NCI-H1105 (cell line): Measurements from ENCODE around the gene NSDHL.
"Not testable (repeated sequence)": the region's sequence is repeated elsewhere in the genome, so short reads cannot be mapped to it uniquely, and the experiment has no call there.

ENCODE experiments used
- DNase-seq: peaks from one replicate; lab custom pipeline; 2025; lab: John Stamatoyannopoulos, UW

NSDHL gene

DNA sequence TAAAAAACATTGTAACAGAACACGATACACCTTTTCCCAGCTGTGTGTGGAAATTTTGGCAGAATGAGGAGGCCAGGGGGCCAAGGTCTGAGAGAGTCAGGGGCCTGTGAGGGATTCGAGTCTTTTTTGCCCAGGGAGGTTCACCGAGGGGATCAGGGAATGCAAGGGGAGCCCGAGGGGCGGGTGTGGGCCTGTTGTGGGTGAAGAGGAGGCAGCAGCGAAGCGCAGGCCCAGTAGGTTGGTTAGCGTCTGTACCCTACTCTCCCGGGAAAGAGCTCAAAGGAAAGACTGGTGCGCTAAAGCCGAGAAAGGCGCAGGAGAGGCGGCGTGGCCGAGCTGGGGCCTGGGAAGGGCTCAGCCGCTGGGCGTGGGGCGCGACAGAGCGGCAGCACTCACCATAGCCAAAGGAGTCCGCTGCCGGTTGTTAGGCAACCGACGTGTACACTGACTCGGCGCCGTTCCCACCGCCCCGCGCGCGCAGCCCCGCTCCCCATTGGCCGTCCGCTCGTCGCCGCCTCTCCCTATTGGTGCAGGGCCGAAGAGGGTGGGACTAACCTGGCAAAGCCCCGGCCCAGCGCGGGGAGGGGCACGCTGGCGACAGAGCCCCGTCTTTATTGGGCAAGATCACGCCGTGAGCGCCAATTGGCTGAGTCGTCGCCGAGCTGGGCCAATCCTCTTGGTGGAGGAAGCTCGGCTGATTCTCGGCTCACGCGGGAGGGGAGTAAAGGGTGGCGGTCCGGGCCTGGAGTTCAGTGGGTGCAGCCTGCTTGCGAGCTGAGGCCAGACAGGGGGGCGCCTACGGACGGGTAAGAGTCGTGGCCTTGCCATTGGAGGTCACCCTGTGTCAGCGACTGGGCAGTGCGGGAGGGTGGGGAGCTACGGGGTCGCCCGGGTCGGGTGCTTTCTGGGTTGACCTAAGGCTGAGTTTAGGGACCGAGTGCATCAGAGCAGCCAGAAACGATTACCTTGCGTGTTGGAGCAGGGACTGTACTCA is at the start of gene NSDHL, which contains the start of gene CETN2:
NSDHL (plus strand) TSS at position 752 of the 994 bp plus-strand sequence. CDS start 15,262 bp downstream, outside the sequence.
CETN2 (minus strand) TSS at position 446 of the 994 bp plus-strand sequence; CDS start at position 399, 47 bp downstream.
- peak; percentile 99 for DNase-seq

DNA sequence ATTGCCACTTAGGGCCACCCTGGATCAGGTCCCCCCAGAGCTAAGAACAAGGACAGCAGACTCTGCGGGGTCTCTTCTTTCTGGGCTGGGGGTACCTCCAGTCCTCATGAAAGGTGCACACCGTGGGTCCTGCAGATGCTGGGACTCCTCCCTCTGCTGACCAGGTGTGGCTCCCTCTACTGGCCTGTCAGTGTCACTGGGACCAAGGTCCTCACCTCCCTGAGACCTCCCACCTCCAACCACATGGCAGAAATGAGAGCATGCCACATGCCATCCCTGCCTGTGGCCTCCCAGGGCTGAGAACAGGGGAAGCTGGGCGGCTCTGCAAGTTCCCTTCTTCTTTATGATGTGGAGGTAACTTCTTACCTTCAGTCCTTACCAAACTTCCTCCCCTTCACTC is 43.8 kb upstream of the NSDHL start:
- not testable (repeated sequence) for DNase-seq

DNA sequence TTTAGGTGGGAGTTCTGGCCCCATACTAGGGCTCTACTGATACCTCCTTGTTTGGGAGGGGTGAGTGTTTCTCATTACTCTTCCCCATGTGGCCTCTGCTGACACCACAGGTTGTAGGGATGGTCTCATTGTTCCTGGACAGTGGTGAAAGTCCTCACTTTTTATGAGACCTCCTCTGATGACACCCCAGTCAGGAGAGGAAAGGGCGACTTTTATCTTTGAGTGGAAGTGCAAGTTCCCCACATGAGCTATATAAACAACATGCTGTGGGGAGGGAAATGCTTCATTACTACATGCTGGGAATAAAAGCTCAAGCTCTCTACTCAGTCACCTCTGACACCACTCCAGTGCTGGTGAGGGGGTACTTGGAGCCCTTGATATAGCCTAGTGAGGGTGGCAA is 31.9 kb upstream of the NSDHL start:
- DNase-seq, result no peak

DNA sequence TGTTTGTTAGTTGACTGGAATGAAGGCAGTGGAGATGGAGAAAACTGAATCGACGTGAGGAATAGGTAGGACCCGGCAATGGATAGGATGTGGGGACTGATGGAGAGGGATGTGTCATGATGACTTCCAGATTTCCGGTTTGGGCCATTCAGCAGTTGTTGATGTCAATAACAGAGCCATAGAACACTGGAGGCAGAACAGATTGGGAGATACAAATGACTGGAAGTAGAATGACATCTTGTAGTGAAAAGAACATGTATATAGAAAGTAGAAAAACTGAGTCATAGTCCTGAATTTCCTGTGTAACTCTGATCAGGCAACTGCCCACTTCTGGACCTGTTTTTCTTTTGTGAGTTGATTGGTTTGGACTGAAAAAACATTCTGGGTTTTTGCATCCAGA is 24.8 kb upstream of the NSDHL start:
- no peak for DNase-seq

DNA sequence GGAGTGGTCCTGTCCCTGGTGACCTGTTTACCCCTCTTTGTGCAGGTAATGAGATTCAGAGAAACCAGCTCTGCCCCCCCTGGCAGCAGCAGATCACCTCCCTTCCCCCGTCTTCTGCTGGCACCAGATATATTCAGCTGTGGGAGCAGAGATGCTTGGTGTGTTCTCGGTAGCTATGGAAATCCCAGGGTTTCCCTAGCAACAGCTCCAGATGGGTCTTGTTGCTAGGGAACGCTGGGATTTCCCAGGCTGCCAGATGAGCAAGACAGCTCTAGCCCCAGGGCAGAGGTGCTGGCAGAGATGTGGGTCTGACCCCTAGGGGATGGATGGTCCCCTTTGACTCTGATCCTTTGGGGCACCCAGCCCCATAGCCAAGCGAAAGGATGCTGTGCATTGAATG is 20.5 kb upstream of the NSDHL start:
- peak; percentile 41 for DNase-seq

DNA sequence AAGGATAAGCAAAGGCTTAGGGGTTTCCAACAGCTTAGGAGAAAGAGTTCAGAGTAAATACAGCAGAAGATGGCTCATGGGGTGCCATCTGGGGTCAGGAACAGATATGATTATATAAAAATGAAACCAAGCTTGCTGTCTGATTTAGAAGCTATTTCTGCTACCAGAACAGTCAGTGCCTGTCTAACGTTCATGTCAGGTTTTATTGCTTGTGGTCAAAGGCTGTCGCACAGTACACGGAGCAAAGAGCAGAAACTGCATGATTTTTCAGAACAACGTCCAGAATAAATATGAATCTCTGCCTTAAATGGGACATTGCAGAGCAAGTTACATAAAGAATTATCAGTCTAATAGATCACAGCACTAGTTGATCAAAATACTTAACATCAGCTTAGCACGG is 17.7 kb upstream of the NSDHL start:
- no peak for DNase-seq

DNA sequence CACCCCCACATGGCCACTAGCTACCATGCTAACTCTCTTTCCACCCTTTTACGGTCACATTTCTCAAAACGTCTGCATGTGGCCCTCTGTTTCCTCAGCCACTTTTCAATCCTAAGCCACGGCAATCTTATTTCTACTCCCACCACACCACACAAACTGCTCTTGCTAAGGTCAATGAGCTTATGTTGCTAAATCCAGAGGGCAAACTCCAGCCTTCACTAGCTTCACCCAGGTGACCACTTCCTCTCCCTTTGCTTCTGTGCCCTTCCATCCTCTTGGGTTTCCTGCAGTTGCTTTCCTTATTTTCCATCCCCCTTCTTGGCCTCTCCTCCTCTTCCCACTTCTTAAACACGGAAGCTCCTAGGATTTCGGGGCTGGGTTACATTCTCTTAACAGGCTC is 16.8 kb upstream of the NSDHL start:
- DNase-seq, result no peak

DNA sequence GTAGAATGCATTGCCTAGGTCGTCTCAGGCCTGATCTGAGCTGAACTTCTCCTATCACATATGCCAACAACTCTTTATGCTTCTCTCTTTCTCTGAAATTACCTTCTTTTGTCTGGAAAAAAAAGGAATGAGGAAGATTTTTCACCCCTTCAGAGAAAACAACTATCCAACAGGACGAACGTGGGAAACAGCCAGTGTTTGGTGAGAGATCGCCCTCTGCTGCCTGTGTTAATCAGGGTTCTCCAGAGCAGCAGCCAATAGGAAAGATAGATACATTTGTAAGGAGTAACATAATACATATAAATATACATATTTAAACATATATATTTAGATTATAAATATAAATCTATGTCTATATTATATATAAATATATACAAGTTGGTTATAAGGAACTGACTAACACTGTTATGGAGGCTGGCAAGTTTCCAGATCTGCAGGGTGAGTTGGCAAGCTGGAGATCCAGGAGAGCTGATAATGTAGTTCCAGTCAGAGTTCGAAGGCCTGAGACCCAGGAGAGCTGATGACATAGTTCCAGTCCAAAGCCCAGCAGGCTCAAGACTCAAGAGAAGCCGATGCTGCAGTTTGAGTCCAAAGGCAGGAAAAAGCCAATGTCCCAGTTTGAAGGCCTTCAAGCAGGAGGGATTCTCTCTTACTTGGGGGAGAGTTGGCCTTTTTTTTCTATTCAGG is 13.6 kb upstream of the NSDHL start:
- peak; percentile 19 for DNase-seq

DNA sequence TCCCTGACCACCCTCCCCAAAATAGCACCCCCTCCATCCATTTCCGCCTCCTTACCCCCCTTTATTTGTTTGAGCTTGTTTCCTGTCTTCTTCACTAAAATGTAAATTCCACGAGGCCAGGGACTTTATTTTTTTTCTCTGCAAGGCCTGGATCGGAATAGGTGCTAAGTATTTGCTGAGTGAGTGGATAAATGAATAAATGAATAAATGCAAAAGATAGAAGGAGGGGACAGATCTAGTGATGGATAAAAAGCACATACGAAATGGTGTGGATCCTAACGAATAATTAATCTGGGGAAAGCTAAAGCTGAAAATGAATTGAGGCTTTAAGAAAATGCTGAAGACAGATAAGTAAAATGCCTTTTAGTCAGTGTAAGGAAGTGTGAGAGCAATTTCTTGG is 12.5 kb upstream of the NSDHL start:
- no peak for DNase-seq

DNA sequence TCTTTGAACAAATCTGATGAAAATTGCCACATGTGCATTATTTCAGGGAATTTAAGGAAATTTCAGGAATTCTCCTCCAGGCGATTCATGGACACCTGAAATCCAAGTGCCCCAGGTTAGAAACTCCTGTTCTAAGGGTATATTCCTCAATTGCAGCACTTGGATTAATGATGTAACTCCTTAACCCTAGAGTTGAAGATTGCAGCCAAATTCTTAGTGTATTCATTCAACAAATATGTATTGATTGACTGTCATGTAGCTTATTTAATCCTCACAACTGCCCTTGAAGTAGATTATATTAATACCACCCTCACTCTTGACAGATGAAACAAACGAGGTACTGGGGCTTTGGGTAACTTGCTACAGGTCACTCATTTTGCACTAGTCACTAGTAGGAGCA is 11.6 kb upstream of the NSDHL start:
- no peak for DNase-seq

DNA sequence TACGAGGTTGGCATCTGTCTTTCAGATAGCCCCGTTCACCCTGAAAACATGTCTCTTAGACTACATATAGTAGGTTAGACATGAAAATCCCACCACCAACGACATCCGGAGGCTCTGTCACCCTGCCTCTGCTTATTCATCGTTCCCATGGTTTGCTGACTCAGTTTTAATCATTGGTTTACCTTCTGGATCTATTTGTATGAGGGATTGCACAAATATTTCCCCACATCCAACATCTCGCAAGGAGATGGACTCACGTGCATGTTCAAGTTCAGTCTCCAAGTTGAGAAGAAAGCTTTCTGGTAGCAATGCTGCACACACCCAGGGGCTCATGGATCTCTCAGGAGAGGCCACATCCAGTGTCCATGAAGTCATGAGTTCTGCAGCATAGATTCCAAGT is 11.1 kb upstream of the NSDHL start:
- DNase-seq, result no peak

DNA sequence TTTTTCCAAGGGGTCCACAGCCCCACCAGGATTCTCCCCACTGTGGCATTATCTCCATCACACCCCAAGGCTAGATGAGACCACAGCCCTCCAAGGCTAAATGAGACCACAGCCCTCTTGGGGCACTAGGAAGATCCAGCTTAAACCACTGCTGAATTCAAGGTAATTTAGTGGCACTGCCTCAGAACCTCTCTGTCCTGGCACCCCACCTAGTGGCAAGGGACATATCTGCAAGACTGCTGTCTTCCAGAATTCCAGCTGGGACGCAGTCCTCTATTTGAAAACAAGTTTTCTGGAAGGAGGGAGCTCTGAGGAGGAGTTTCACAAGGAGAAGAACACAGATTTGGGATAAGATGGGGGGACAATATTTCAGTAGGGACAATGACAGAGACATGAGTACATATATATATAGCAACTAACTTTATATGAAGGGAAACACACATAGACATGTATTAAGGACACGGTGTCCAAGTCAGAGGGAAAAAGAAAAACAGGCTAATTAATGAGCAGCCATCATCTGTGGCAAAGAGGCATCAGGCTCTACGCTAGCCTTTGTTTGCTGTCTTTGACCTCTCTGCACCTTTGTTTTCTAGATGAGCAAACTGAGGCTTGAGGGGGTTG is 9.6 kb upstream of the NSDHL start:
- DNase-seq, result peak; percentile 52

DNA sequence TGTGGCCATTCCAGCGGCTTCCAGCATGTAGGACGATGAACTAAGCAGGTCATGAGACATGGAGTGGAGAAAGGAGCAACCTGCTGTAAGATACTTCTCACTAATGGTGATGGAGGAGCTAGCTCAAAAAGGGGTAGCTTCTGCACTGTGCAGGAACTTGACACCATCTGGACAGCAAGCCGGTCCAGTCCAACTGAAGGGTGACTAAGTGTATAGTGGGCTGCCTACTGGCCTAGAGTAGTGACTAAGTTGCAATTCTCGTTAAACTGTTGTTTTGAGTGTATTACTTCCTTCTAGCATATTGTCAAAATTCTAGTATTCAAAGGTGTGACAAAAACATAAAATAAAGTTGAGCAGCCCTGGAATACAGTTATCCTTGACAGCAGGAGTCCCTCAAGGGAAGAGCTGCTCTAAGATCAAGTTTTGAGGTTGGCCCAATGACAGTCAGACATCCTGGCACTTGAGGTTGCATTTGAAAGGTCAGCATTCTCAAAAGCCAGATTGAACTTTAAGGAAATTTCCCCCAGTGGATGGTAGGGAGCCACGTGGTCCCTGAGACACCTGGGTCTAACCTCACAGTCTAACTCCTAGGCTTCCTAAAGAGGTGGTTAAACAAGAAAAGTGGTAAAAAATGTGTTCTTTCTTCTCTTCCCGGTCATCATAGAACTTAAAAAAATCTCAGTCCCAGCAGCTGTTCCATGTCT is 8.3 kb upstream of the NSDHL start:
- no peak for DNase-seq

DNA sequence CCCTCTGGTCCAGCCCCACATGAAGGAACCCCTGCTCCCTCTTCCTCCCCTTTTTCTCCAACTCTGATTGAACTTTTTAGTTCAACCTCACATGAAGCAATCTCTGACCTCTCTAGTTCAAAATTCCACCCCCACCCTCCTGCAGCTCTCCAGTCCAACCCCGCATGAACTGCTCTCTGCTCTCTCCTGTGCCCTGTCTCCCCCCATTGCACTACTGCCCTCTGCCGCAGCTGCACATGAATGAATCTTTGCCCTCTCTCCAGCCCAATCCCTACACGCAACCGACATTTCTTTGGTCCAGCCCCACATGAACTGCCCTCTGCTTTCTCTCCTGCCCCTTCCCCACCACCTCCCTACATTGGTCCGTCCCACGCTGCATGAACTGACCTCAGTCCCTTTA is 7.2 kb upstream of the NSDHL start:
- no peak for DNase-seq

DNA sequence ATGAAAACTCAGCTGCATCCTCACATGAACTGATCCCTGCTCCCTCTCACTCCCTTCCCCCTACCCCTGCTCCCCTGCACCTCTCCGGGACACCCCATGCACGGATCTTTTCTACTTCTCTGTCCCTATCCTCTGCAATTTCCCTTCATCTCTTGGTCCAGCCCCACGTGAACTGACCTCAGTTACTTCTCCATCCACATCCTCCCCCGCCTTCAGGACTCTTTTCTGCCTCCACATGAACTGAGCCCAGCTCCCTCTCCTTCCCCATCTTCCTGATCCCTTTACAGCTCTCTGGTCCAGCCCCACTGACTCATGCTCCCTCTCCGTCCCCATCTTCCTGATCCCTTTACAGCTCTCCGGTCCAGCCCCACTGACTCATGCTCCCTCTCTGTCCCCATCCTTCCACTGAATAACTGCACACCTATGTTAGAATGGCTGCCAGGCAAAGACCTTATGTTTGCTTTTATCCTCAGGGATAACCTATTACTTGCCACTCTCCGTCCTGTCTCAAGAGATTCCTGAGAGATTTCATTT is 6.0 kb upstream of the NSDHL start:
- no peak for DNase-seq

DNA sequence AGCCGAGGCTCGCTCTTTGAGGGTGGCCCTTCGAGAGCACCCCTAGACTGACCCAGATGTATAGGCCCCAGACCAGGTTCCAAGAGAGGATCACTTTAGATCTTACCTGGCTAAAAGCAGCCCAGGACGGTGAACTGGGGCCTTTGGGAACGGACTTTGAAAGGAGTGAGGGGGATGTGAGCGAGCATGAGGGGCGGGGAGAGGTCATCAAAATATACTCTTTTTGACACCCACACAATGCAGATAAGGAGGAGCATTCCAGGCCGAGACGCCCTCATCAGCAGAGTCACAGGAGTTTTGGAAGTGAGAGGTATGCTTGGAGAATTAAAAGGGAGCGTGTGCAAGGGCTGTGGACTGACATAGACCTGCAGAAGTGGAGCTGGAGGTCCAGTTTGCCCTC is 528 bp downstream of the NSDHL start:
- no peak for DNase-seq

DNA sequence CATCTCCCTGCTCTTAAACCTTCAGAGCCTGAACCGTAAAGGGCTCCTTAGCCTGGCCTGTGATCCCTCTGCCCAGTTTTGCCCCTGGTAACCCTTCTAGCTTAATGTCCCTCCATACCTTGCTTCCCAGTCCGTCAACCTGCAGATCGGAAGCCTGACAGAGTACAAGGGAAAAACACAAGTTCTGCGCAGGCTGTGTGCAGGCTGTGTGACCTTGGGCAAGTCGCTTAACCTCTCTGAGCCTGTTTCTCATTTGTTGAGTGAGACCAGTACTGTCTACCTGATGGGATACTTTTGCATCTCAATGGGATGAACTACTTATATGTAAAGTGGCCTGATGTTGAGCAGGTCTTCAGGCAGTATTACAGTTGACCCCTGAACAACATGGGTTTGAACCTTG is 1.7 kb downstream of the NSDHL start:
- no peak for DNase-seq

DNA sequence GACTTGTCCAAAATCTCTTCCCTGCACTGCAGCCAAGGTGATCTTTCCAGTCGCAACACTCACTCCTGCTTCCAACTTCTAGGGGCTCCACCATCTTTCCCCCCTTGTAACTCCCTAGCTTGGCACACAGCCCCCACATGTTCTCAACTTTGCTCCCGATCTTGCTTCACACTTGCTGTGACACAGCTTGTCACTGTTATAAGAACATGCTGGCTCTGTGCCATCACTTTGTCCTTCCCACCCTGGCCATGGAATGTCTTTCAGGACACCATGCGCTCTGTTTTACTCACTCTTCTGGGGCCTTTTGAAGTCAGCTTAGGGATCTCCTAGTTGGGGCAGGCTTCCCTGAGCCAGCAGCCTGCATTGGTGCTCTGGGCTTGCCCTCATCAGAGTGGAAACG is 2.5 kb downstream of the NSDHL start:
- no peak for DNase-seq

DNA sequence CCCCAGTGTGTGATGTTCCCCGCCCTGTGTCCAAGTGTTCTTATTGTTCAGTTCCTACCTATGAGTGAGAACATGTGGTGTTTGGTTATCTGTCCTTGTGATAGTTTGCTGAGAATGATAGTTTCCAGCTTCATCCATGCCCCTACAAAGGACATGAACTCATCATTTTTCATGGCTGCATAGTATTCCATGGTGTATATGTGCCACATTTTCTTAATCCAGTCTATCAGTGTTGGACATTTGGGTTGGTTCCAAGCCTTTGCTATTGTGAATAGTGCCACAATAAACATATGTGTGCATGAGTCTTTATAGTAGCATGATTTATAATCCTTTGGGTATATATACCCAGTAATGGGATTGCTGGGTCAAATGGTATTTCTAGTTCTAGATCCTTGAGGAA is 4.6 kb downstream of the NSDHL start:
- DNase-seq, result not testable (repeated sequence)

DNA sequence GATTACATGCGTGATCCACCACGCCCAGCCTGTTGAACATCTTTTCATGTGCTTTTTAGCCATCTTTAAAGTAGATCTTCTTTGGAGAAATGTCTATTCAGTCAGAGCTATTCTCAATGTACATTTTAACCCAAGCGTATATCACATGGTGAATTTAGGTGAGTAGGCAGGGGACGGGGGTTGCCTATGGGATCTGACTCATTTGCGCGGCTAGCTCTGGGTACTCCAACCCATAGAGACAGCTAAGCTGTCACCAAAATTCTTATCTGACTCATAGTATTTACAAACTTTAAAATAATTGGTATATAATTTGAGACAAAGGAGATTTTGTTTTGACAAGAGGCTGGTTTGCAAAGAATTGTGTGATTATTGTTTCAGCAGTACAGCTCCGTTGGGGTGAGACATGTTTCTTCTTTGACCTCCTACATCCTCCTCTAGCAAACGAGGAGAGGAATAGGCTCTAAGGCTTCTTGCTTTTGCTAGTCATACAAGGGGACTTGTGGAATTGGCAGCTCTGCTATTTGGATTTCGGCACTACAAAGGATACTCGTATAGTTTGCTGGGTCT is 12.0 kb downstream of the NSDHL start:
- no peak for DNase-seq

DNA sequence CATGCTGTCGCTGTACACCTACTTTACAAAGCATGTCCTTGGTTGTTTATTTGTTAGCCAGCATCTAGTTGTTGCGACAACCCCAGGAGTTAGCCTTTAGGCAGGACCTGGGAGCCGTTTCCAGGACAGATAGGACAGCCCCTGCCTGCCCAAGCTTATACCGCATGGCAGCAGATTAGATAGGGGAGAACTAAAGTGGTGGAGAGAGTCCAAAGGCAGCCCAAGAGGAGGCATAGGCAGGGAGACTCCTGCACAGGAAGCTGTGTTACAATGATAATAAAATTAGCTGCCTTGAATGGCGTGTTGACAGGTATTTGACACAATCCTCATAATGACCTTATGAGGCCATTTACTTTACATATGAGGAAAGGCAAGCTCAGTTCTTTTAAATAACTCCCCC is 13.0 kb downstream of the NSDHL start:
- DNase-seq, result no peak
